Endothelial cell (in vitro differentiated cells): ENCODE measurements around the gene ATAD3C. TPM values are rescaled to one million over a fixed set of nuclear protein-coding genes. Genes with fewer than 3 reads are reported as not detected.

Experiments
- DNase-seq: peaks from one replicate; pipeline ENCODE4 v3.0.0; 2021; ENCODE audit warnings: low spot score
- H3K27ac Mint-ChIP-seq: one replicate; pipeline ENCODE4 v1.8.0; 2021; ENCODE audit warnings: mixed read lengths, inconsistent platforms; ENCODE audit not compliant: unreplicated experiment
- H3K27me3 Mint-ChIP-seq: one replicate; pipeline ENCODE4 v1.8.0; 2021; ENCODE audit warnings: mild to moderate bottlenecking, moderate library complexity, mixed read lengths, inconsistent platforms; ENCODE audit not compliant: unreplicated experiment
- H3K36me3 Mint-ChIP-seq: one replicate; pipeline ENCODE4 v1.8.0; 2021; ENCODE audit warnings: mild to moderate bottlenecking, low read depth, mixed read lengths, inconsistent platforms; ENCODE audit not compliant: unreplicated experiment
- H3K4me1 Mint-ChIP-seq: one replicate; pipeline ENCODE4 v1.8.0; 2021; ENCODE audit warnings: mild to moderate bottlenecking, mixed read lengths, inconsistent platforms; ENCODE audit not compliant: unreplicated experiment
- H3K4me3 Mint-ChIP-seq: one replicate; pipeline ENCODE4 v1.8.0; 2021; ENCODE audit warnings: mild to moderate bottlenecking, mixed read lengths, inconsistent platforms; ENCODE audit not compliant: unreplicated experiment
- H3K9me3 Mint-ChIP-seq: one replicate; pipeline ENCODE4 v1.8.0; 2021; ENCODE audit warnings: mixed read lengths, inconsistent platforms; ENCODE audit not compliant: unreplicated experiment
- total RNA-seq: library from RNA; stranded (reverse); fragmentation: NEBNext Ultra II Directional; extraction: Animal tissue kit (Norgen Biotek cat#: 25700); gene quantifications from one replicate; pipeline ENCODE4 v1.2.1, GENCODE V29; 2021; ENCODE audit not compliant: unreplicated experiment
- TF ChIP-seq, protein P1 (sequence below): fragments of 200-600 bp; sonication (generic); IDR thresholded peaks from one replicate; pipeline ENCODE4 v1.5.0; 2021; ENCODE audit warnings: antibody characterized with exemption; ENCODE audit not compliant: unreplicated experiment

ATAD3C gene
- total RNA-seq, 1 donor from 2014 or later, result 2.9 TPM

DNA sequence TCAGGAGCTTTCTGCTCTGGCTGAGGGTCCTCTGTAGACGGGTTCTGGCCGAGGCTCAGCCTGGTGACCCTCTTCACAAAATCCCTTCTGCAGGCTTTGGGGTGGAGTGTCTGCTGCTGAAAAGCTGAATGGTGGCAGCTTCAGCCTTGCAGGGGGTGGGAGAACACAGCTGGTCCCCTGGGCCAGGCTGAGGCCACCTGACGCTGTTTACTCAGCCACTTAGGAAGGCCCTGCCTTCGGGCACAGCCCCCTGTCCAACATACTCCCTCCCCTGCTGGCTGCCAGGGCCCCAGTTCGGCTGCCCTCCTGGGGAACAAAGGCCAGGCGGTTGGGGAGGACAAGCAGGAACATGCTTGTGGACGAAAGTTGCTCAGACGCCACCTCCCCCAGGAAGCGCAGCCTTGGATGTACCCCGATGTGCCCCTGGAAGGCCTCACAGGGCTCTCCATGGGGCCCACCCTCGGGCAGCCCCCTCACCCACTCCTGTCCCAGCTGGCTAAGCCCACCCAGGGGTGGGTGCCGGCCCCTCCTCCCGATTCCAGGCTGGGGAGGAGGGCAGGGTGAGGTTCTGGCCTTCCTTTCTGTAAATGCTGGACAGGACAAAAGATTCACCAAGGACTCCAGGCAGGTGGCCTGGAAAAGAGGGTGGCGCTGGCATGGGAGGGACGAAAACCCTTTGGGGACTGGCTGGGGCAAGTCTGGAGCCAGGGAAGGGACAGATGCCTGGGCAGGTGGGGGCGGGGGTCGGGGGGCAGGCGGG lies 28.2 kb upstream of the ATAD3C start, which contains the start of gene ANKRD65:
TSS of gene ANKRD65 (minus strand) at position 130 of the 760 bp plus-strand sequence. CDS start 271 bp downstream, outside the sequence.
- no peak within 1 kb of the TSS for H3K27ac Mint-ChIP-seq

GRCh38 chr1:1421907-1422464 lies 27.5 kb upstream of the ATAD3C start:
- Mint-ChIP-seq H3K27ac (no peak overlapping the region), H3K4me3 (no peak overlapping the region), H3K27me3 (peaks cover 9% of the 10 kb centered on the region), H3K4me1 (peaks cover 12% of the 10 kb centered on the region), H3K9me3 (no peaks in the 10 kb centered on the region), H3K36me3 (peaks cover 4% of the 10 kb centered on the region)
- TF ChIP-seq, protein P1, sequence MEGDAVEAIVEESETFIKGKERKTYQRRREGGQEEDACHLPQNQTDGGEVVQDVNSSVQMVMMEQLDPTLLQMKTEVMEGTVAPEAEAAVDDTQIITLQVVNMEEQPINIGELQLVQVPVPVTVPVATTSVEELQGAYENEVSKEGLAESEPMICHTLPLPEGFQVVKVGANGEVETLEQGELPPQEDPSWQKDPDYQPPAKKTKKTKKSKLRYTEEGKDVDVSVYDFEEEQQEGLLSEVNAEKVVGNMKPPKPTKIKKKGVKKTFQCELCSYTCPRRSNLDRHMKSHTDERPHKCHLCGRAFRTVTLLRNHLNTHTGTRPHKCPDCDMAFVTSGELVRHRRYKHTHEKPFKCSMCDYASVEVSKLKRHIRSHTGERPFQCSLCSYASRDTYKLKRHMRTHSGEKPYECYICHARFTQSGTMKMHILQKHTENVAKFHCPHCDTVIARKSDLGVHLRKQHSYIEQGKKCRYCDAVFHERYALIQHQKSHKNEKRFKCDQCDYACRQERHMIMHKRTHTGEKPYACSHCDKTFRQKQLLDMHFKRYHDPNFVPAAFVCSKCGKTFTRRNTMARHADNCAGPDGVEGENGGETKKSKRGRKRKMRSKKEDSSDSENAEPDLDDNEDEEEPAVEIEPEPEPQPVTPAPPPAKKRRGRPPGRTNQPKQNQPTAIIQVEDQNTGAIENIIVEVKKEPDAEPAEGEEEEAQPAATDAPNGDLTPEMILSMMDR, result no peak
- DNase-seq, result no peak

More for the DNA sequence above, 28.2 kb upstream of the ATAD3C start, which contains the start of gene ANKRD65:
- Mint-ChIP-seq H3K36me3 (peaks cover 4% of the 10 kb centered on the region), H3K4me1 (peaks cover 12% of the 10 kb centered on the region), H3K27me3 (peaks cover 9% of the 10 kb centered on the region), H3K4me3 (no peak within 1 kb of the TSS), H3K9me3 (no peaks in the 10 kb centered on the region)
- TF ChIP-seq, protein P1, result no peak
- no peak for DNase-seq

DNA sequence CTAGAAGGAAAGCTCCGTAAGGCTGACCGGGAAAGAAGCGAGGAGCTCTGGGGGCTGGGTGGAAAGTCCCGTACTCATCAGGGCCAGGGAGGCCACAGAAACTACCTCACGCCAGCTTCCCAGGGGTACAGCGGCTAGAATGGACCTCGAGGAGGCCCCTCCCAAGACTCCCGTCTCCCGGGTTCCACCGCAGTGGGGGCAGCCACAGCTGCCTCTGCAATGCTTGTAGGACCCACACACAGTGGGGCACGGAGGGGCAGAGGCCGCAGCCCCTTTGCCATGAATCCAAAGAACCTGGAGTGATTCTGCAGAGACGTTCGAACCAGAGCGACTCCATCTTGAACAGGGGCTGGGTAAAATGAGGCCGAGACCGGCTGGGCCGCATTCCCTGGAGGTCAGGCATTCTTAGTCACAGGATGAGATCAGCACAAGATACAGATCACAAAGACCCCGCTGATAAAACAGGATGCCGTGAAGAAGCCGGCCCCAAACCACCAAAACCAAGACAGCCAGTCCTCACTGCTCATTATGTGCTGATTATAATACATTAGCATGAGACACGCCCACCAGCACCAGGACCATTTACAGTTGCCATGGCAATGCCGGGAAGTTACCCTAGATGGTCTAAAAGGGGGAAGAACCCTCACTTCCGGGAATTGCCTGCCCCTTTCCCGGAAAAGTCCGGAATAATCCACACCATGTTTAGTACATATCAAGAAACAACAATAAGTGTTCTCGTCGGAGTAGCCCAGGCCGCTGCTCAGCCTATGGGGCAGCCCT lies 26.8 kb upstream of the ATAD3C start:
- TF ChIP-seq, protein P1, result no peak
- H3K27me3 Mint-ChIP-seq, result peaks cover 9% of the 10 kb centered on the region
- H3K4me3 Mint-ChIP-seq, result no peak overlapping the region
- H3K36me3 Mint-ChIP-seq, result peaks cover 4% of the 10 kb centered on the region
- no peaks in the 10 kb centered on the region for H3K9me3 Mint-ChIP-seq
- peak overlapping the region; percentile 42 for H3K27ac Mint-ChIP-seq
- peaks cover 12% of the 10 kb centered on the region for H3K4me1 Mint-ChIP-seq
- DNase-seq, result no peak

DNA sequence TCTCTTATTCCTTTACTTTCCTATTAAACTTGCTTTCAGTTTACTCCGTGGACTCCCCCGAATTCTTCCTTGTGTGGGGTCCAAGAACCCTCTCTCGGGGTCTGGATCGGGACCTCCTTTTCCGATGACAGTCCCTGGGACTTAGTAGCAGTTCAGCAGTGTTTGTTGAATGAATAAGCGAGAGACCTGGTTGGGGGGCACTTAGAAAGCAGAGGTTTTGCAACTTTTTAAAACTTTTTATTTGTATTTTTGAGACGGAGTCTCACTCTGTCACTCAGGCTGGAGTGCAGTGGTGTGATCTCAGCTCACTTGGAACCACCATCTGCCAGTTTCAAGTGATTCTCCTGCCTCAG lies 26.3 kb upstream of the ATAD3C start:
- Mint-ChIP-seq H3K27me3 (peaks cover 8% of the 10 kb centered on the region), H3K4me3 (no peak overlapping the region), H3K9me3 (no peaks in the 10 kb centered on the region), H3K36me3 (peaks cover 5% of the 10 kb centered on the region), H3K4me1 (peaks cover 12% of the 10 kb centered on the region), H3K27ac (no peak overlapping the region)
- DNase-seq, result no peak
- TF ChIP-seq, protein P1, result no peak
